MCF 10A (cell line): Measurements from ENCODE around the gene WDR18. TPM values are rescaled to one million over a fixed set of nuclear protein-coding genes. Genes with fewer than 3 reads are reported as not detected.

Source experiments
- BruUV-seq: library from RNA; stranded (reverse); fragments of 400-500 nt; replicated peaks from 2 replicates; lab custom pipeline; 2021; lab: Mats Ljungman, UMichigan
- CTCF ChIA-PET: fragments of 300-600 bp; sonication (Branson Sonifier 250); formaldehyde crosslinking; extraction: SDS; loops from one replicate; lab custom pipeline; 2021; ENCODE audit warnings: antibody characterized with exemption, inconsistent platforms; lab: Yijun Ruan, JAX
- POLR2A ChIA-PET: fragments of 300-600, 350-650 bp; sonication (Branson Sonifier 250); formaldehyde crosslinking; extraction: SDS; loops from one replicate; lab custom pipeline; 2020; ENCODE audit warnings: antibody characterized with exemption, inconsistent platforms; lab: Yijun Ruan, JAX
- DNase-seq: peaks from one replicate; pipeline ENCODE4 v3.0.0-alpha.2; 2018; ENCODE audit not compliant: unreplicated experiment
- H3K27ac Mint-ChIP-seq: one replicate; pipeline ENCODE4 v1.8.0; 2022; ENCODE audit warnings: mild to moderate bottlenecking, low read depth, mixed read lengths; ENCODE audit not compliant: unreplicated experiment
- H3K27me3 Mint-ChIP-seq: one replicate; pipeline ENCODE4 v1.8.0; 2022; ENCODE audit warnings: mixed read lengths; ENCODE audit not compliant: insufficient read depth, unreplicated experiment
- H3K36me3 Mint-ChIP-seq: one replicate; pipeline ENCODE4 v1.8.0; 2022; ENCODE audit warnings: mild to moderate bottlenecking, moderate library complexity, mixed read lengths; ENCODE audit not compliant: insufficient read depth, unreplicated experiment
- H3K4me1 Mint-ChIP-seq: one replicate; pipeline ENCODE4 v1.8.0; 2022; ENCODE audit warnings: mixed read lengths; ENCODE audit not compliant: insufficient read depth, unreplicated experiment
- H3K4me3 Mint-ChIP-seq: one replicate; pipeline ENCODE4 v1.8.0; 2022; ENCODE audit warnings: mild to moderate bottlenecking, moderate library complexity, mixed read lengths; ENCODE audit not compliant: unreplicated experiment
- H3K9me3 Mint-ChIP-seq: one replicate; pipeline ENCODE4 v1.8.0; 2022; ENCODE audit warnings: mixed read lengths; ENCODE audit not compliant: unreplicated experiment
- intact Hi-C: fragments of 100-400 bp; cut with micrococcal nuclease; formaldehyde crosslinking; loops from 2 replicates; pipeline ENCODE4 v1.14.1; 2022
- total RNA-seq: library from RNA; stranded (reverse); gene quantifications from 2 replicates; pipeline ENCODE4 v1.2.3, GENCODE V29; 2022
- TF ChIP-seq, protein P1 (sequence below): fragments of 200-600 bp; IDR thresholded peaks from one replicate; pipeline ENCODE4 v1.8.0; 2022; ENCODE audit warnings: antibody characterized with exemption, mild to moderate bottlenecking; ENCODE audit not compliant: unreplicated experiment

The WDR18 gene
- total RNA-seq, 1 experiment from 2014 or later, result 96.7 TPM

DNA sequence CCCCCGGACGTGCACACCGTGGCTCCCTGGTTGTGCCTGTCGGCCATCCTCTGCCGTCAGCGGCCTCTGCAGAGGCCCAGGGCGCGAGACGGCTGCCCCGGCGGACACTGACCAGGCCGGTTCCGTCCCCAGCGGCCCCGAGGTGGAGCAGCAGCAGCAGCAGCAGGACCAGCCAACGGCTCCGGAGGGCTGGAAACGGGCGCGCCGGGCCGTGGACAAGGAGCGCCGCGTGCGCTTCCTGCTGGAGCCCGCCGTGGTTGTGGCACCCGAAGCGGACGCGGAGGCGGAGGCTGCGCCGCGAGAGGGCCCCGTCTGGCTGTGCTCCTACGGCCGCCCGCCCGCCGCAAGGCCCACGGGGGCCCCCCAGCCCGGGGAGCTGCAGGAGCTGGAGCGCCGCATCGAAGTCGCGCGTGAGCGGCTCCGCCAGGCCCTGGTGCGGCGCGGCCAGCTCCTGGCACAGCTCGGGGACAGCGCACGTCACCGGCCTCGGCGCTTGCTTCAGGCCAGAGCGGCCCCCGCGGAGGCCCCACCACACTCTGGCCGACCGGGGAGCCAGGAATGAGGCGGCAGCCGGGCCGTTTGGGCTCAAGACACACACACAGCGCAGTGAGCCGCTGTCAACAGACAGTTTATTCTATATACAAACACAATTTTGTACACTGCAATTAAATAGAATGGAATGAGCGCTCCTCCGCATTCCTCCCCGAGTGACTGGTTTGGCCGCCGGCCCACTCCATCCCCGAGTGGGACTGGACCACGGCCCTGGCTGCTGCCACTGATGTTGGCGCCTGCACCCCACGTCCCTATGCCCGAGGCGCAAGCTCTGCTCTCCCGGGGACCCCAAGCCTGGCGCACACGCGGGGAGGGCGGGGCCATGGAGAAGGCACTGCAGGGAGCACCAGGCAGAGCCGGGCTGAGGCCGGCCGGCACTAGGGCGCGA lies 25.2 kb downstream of the WDR18 start:
- H3K9me3 Mint-ChIP-seq, result no peaks in the 10 kb centered on the region
- ChIA-PET CTCF (interaction anchor here (1.2 kb wide), 1 partner anchor 8 kb away, joined by 3 read pairs; no protein-coding TSS in a partner anchor), POLR2A (interaction anchor here (1.0 to 1.4 kb wide), 2 partner anchors 10 to 13 kb away, joined by 3 read pairs; no protein-coding TSS in a partner anchor)
- intact Hi-C loops, result no loop called here
- TSS peak; percentile 83 for BruUV-seq
- no peak overlapping the region for H3K27ac Mint-ChIP-seq
- peaks cover 20% of the 10 kb centered on the region for H3K36me3 Mint-ChIP-seq
- H3K4me1 Mint-ChIP-seq, result no peaks in the 10 kb centered on the region
- no peaks in the 10 kb centered on the region for H3K27me3 Mint-ChIP-seq
- DNase-seq, result no peak
- H3K4me3 Mint-ChIP-seq, result no peak overlapping the region
- TF ChIP-seq, protein P1, sequence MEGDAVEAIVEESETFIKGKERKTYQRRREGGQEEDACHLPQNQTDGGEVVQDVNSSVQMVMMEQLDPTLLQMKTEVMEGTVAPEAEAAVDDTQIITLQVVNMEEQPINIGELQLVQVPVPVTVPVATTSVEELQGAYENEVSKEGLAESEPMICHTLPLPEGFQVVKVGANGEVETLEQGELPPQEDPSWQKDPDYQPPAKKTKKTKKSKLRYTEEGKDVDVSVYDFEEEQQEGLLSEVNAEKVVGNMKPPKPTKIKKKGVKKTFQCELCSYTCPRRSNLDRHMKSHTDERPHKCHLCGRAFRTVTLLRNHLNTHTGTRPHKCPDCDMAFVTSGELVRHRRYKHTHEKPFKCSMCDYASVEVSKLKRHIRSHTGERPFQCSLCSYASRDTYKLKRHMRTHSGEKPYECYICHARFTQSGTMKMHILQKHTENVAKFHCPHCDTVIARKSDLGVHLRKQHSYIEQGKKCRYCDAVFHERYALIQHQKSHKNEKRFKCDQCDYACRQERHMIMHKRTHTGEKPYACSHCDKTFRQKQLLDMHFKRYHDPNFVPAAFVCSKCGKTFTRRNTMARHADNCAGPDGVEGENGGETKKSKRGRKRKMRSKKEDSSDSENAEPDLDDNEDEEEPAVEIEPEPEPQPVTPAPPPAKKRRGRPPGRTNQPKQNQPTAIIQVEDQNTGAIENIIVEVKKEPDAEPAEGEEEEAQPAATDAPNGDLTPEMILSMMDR, result no peak

- no peaks in the 10 kb centered on the region for H3K9me3 Mint-ChIP-seq
- no TSS peak for BruUV-seq
- peaks cover 20% of the 10 kb centered on the region for H3K36me3 Mint-ChIP-seq
- intact Hi-C loops, result no loop called here
- H3K27me3 Mint-ChIP-seq, result no peaks in the 10 kb centered on the region
- CTCF ChIA-PET, result interaction anchor here (1.2 kb wide), 1 partner anchor 8 kb away, joined by 3 read pairs; no protein-coding TSS in a partner anchor
- POLR2A ChIA-PET, result interaction anchor here (1.0 to 1.4 kb wide), 2 partner anchors 9 to 14 kb away, joined by 3 read pairs; no protein-coding TSS in a partner anchor
- no peak overlapping the region for H3K4me3 Mint-ChIP-seq
- no peak overlapping the region for H3K27ac Mint-ChIP-seq
- TF ChIP-seq, protein P1, result no peak
- no peak for DNase-seq
- no peaks in the 10 kb centered on the region for H3K4me1 Mint-ChIP-seq
These were observed 25.9 kb downstream of the WDR18 start for GRCh38 chr19:1009981-1010538.

DNA sequence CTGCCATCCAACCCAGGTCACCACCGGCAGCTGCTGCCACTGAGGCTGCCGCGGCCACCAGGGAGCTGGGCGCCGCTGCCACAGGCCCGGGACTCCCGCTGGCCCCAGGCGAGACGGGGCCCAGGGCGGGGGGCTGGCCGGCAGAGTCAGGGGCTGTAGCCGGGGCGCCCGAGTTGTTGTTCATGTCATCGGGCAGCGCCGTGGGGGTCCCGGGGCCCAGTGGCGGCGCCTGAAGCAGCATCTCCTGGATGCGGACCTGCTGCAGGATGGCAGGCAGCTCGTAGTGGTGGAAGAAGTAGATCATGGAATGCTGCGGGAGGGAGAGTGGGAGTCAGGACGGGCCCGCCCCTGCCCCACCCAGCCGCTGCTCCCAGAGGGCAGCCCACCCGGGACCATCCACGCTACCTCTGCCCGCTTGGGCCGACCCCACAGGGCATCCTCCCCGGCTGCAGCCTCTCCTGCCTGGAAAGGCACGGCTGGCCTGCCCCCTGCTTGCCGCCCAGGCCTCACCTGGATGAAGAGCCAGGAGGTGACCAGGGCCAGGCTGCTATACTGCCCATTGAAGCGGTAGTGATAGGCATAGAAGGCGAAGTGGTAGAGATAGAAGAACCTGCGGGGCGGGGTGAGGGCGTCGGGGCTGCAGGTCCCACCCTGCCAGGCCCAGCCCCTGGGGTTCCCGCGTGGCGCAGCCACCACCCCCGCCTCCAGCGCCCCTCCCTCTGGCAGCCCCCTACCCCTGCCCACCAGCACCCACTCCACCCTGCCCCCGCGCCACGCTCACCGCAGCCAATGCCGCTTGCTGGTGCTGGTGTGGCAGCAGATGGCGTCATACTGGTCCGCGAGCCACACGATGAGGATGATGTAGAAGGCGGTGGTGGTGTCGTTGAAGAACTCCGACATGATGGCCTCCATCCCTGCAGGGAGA lies 26.7 kb downstream of the WDR18 start:
- H3K9me3 Mint-ChIP-seq, result no peaks in the 10 kb centered on the region
- H3K4me1 Mint-ChIP-seq, result no peaks in the 10 kb centered on the region
- no TSS peak for BruUV-seq
- no peak overlapping the region for H3K4me3 Mint-ChIP-seq
- ChIA-PET POLR2A (interaction anchor here (1.0 to 1.4 kb wide), 2 partner anchors 9 to 15 kb away, joined by 3 read pairs; no protein-coding TSS in a partner anchor), CTCF (interaction anchor here (1.2 kb wide), 1 partner anchor 9 kb away, joined by 3 read pairs; no protein-coding TSS in a partner anchor)
- intact Hi-C loops, result no loop called here
- peaks cover 20% of the 10 kb centered on the region for H3K36me3 Mint-ChIP-seq
- DNase-seq, result no peak
- TF ChIP-seq, protein P1, result no peak
- H3K27ac Mint-ChIP-seq, result no peak overlapping the region
- H3K27me3 Mint-ChIP-seq, result no peaks in the 10 kb centered on the region
